GM18868 (cell line): Measurements from ENCODE around the gene UVRAG.
"Not testable (repeated sequence)": the region's sequence is repeated elsewhere in the genome, so short reads cannot be mapped to it uniquely, and the experiment has no call there.

ENCODE experiments used
- ATAC-seq: cut with Tn5 transposase; IDR thresholded peaks from one replicate; pipeline ENCODE4 v1.9.1; 2021; ENCODE audit warnings: mild to moderate bottlenecking, moderate library complexity; ENCODE audit not compliant: unreplicated experiment

UVRAG gene

DNA sequence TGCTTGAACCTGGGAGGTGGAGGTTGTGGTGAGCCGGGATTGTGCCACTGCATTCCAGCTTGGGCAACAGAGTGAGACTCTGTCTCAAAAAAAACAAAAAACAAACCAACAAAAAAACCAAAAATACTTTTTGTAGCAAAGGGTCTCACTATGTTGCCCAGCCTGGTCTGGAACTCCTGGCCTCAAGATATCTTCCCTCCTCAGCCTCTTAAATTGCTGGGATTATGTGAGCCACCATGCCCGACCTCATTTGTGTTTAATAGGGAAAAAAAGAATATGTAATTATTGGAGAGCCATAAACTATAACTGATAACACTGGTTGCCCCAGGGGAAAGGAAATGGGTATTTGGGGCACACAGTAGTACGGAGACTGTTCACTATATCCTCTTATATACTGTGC lies 19.7 kb downstream of the UVRAG start:
- ATAC-seq = no peak

GRCh38 chr11:75836417-75836816 lies 21.4 kb downstream of the UVRAG start:
- ATAC-seq = no peak

GRCh38 chr11:75839851-75840250 lies 24.8 kb downstream of the UVRAG start:
- ATAC-seq = no peak

DNA sequence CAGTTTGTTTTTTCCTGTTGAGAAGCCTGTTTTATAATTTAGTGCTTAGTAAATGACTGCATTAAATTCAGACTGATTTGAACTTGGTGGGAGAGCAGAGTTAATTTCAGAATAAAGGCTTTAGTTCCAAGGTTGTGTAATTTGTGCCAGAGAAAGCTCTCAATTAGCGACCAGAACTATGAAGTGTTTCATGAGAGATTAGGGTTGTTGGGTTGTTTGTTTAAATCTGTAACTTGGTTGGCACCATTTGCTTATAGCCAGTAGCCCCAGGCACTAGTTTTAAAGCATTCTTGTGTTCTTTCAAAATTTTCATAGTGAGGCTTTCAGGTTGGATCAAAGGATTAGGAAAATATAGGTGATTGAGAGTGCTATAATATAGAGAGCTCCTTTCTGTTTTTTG lies 25.5 kb downstream of the UVRAG start:
- no peak for ATAC-seq

DNA sequence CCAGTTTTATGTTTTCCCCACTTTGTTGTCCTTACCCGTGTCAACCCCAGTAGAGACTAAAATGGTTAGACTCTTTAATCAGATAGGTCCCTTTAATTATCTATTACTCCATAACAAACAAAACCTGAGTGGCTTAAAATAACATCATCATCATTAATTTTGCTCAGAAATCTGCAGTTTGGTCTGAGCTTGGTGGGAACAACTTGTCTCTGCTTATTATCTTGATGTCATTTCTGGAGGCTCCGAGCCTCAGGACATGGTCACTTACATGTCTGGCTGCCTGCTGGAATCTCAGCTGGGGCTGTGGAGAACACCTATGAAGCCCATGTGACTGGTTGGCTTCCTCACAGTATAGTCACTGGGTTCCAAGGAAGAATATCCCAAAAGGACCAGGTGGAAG lies 26.7 kb downstream of the UVRAG start:
- no peak for ATAC-seq

DNA sequence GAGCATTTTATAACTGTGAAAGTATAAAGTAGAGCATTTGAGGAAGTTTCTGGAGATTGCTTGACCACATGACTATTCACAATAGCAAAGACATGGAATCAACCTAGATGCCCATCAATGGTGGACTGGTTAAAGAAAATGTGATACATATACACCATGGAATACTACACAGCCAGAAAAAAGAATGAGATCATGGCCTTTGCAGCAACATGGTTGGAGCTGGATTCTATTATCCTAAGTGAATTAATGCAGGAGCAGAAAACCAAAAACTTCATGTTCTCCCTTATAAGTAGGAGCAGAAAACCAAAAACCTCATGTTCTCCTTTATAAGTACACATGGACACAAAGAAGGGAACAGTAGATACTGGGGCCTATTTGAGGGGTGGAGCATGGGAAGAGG lies 30.3 kb downstream of the UVRAG start:
- no peak for ATAC-seq

- no peak for ATAC-seq
Observed at GRCh38 chr11:75849894-75850293, 34.9 kb downstream of the UVRAG start.

- ATAC-seq = no peak
Observed at GRCh38 chr11:75850787-75851186, 35.8 kb downstream of the UVRAG start.

DNA sequence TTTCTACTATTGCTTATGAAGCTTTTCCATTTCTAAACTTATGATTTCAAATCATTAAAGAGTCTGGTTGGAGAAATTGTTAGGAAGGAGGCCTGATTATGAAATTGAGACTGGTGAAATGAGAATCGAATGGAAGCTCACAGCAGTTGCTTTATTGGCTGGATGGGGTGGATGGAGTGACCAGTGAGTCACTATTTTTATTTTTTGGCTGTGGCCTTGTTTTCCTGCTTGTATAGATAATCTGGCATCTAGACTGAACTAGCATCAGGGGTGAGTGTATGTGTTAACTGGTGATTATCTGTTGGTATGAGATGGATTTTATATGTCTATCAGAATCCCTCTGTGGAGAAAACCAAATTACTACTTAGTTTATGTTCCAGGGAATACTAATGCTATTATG lies 36.2 kb downstream of the UVRAG start:
- ATAC-seq = no peak

DNA sequence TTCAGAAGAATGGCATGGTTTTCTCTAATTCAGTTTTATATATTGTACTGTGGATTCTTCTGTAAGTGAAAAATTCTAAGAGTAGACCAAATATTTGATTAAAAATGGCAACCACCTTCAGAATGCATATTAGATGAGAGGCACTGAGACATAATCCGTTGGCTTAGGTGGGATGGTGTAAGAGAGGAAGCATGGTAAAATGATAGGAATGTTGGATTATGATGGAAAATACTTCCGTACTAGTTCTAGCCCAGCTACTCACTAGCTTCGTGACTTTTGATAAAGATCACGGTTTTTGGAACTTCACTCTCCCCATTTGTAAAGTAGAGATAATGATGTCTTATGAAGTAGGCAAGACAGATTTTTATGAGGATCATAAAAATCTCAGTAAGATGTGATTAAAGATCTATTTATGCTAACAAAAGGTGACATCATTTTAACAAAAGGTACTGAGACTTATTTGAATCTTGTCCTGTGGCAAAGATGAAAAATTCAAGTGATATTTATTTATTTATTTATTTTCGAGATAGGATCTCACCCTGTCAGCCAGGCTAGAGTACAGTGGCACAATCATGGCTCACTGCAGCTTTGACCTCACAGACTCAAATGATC lies 37.5 kb downstream of the UVRAG start:
- ATAC-seq = no peak

DNA sequence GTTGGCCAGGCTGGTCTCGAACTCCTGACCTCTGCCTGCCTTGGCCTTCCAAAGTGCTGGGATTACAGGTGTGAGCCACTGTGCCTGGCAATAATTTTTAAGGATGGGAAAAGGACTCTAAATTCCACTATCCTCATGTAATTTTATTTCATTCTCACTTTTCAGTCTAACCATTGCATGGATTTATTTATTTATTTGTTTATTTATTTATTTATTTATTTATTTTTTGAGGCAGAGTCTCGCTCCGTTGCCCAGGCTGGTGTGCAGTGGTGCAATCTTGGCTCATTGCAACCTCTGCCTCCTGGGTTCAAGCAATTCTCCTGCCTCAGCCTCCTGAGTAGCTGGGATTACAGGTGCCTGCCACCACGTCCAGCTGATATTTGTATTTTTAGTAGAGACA lies 38.6 kb downstream of the UVRAG start:
- not testable (repeated sequence) for ATAC-seq

- no peak for ATAC-seq
Observed at GRCh38 chr11:75853971-75854370, 39.0 kb downstream of the UVRAG start.

DNA sequence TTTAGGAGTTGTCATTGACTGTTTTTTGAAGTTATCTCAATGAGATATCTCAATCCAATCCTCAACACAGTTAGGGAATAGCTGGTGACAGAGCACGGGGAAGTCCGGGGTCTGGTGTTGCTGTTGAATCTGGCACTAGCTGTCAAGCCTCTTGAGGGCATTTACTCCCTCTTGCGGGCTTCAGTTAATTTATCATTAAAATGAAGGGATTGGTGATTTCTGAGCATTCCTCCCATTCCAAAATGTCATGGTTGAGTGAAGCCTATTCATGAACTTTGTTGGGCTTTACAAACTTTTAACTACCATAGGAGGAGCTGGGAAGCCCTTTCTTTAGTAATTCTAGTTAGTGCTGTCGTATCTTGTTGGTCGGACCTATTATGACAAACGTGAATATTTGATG lies 40.2 kb downstream of the UVRAG start:
- ATAC-seq = no peak

- ATAC-seq = no peak
Observed at GRCh38 chr11:75856912-75857311, 41.9 kb downstream of the UVRAG start.

GRCh38 chr11:75858042-75858441 lies 43.0 kb downstream of the UVRAG start:
- ATAC-seq = no peak

GRCh38 chr11:75858613-75859012 lies 43.6 kb downstream of the UVRAG start:
- no peak for ATAC-seq

DNA sequence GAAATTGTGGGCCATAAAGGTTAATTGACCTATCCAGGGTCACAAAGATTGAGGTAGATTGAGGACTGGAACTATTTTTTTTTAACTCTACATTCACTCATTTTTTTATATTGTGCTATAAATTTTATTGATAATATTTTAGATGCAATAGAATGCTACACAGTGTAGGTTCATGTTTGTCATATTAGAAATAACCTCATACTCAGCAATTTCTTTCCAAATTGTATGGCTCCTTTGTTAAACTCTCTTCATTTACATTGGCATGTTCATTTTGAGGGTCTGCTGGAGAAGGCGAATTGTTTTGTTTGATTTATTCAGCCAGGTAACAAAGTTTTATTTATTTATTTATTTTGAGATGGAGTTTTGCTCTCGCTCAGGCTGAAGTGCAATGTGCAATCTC lies 44.6 kb downstream of the UVRAG start:
- ATAC-seq = no peak

DNA sequence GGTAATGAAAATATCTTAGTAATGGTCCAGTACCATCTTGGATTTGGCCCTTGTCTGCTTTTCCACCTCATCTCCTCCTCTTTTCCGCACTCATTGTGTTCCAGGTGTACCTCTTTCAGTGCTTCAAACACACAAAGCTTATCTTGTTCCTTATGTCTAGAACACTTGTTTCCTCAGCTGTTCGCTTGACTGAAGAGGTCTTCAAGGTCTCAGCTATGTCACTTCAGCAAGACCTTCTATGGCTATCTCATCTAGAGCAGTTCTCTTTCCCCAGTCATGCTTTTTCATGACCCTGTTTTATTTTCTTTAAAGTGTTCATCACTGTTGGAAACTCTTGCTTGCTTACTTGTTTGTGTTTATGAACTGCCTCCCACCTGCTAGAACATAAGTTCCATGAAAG lies 47.4 kb downstream of the UVRAG start:
- no peak for ATAC-seq

DNA sequence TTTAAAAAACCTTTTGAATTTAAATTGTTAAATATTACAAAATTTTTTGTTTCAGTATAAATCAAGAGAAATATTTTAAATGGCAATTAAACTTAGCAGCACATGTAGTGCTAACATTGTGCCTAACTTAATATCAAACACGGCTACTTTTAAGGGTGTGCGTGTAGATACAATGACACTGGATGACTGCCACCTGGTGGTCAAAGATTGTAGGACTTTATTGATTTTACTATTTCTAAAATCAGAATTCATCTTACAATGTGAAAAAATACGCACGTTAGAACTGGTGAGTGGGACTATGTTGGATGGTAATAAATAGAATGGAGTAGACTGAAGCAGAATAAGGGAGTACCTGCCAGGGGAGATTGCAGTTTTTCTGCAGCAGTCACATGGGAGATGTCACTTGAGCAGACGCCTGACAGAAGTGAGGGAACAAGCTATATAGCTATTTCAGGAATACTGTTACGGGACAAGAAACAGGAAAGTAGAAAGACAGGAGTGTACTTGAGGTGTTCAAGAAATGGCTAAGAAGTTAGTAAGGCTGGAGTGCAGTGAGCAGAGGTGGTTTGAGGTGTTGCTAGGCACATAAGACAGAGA lies 52.9 kb downstream of the UVRAG start:
- no peak for ATAC-seq

- no peak for ATAC-seq
Observed at GRCh38 chr11:75868990-75869389, 54.0 kb downstream of the UVRAG start.

GRCh38 chr11:75869661-75870455 lies 54.8 kb downstream of the UVRAG start:
- no peak for ATAC-seq

GRCh38 chr11:75872887-75873416 lies 57.9 kb downstream of the UVRAG start:
- ATAC-seq = peak; percentile 29
